GM21737 (cell line): ENCODE measurements around the gene PRKAR2B.
"Not testable (repeated sequence)": the region's sequence is repeated elsewhere in the genome, so short reads cannot be mapped to it uniquely, and the experiment has no call there.

Experiments used
- ATAC-seq: cut with Tn5 transposase; IDR thresholded peaks from one replicate; pipeline ENCODE4 v1.9.1; 2021; ENCODE audit warnings: mild to moderate bottlenecking, moderate library complexity; ENCODE audit not compliant: unreplicated experiment

Gene PRKAR2B

GRCh38 chr7:107115114-107115513 is 70.6 kb downstream of the PRKAR2B start:
- no peak for ATAC-seq

GRCh38 chr7:107115762-107116540 is 71.4 kb downstream of the PRKAR2B start:
- ATAC-seq, result no peak

- no peak for ATAC-seq
Measured at GRCh38 chr7:107118109-107118900, 73.8 kb downstream of the PRKAR2B start.

- ATAC-seq, result no peak
Measured at GRCh38 chr7:107119376-107120105, 75.0 kb downstream of the PRKAR2B start.

- no peak for ATAC-seq
Measured at GRCh38 chr7:107122486-107122911, 78.0 kb downstream of the PRKAR2B start.

- no peak for ATAC-seq
Measured at GRCh38 chr7:107123392-107123791, 78.9 kb downstream of the PRKAR2B start.

GRCh38 chr7:107125475-107125874 is 81.0 kb downstream of the PRKAR2B start:
- ATAC-seq, result no peak

- ATAC-seq, result no peak
Measured at GRCh38 chr7:107128217-107128616, 83.7 kb downstream of the PRKAR2B start.

- ATAC-seq, result no peak
Measured at GRCh38 chr7:107128748-107129147, 84.2 kb downstream of the PRKAR2B start.

- ATAC-seq, result no peak
Measured at GRCh38 chr7:107130487-107131220, 86.1 kb downstream of the PRKAR2B start.

- ATAC-seq, result no peak
Measured at GRCh38 chr7:107133396-107133795, 88.9 kb downstream of the PRKAR2B start.

- ATAC-seq, result no peak
Measured at GRCh38 chr7:107138696-107139420, 94.4 kb downstream of the PRKAR2B start.

GRCh38 chr7:107143875-107144274 is 99.4 kb downstream of the PRKAR2B start:
- ATAC-seq, result not testable (repeated sequence)

GRCh38 chr7:107145067-107145838 is 100.7 kb downstream of the PRKAR2B start:
- no peak for ATAC-seq

GRCh38 chr7:107147464-107148393 is 103.2 kb downstream of the PRKAR2B start:
- ATAC-seq, result no peak

GRCh38 chr7:107148721-107149120 is 104.2 kb downstream of the PRKAR2B start:
- ATAC-seq, result no peak

- no peak for ATAC-seq
Measured at GRCh38 chr7:107149863-107150262, 105.4 kb downstream of the PRKAR2B start.

GRCh38 chr7:107150375-107151073 is 106.0 kb downstream of the PRKAR2B start:
- no peak for ATAC-seq
